GM23338 (cell line): ENCODE results near the gene EPC1. TPM values are rescaled to one million over a fixed set of nuclear protein-coding genes. Genes with fewer than 3 reads are reported as not detected.

Experiments
- ATAC-seq: fragments of 200-7000 bp; cut with Tn5 transposase; 3 replicates; pipeline ENCODE4 v1.9.1; 2020
- DNase-seq: peaks from one replicate; pipeline ENCODE4 v3.0.0-alpha.2; 2015; ENCODE audit warnings: low spot score
- H2AFZ ChIP-seq: fragments of 200-600 bp; sonication (generic); 2 replicates; pipeline ENCODE4 v1.8.0; 2016; ENCODE audit warnings: antibody characterized with exemption, mild to moderate bottlenecking, moderate library complexity
- H3F3A ChIP-seq: fragments of 200-600 bp; sonication (generic); replicated peaks from 2 replicates; pipeline ENCODE4 v1.8.0; 2017; ENCODE audit warnings: antibody characterized with exemption, mixed run types, low read depth
- H3K27ac ChIP-seq: fragments of 200-600 bp; sonication (generic); 2 replicates; pipeline ENCODE4 v1.6.1; 2016; ENCODE audit warnings: low read depth
- H3K27me3 ChIP-seq: fragments of 200-600 bp; sonication (generic); 2 replicates; pipeline ENCODE4 v1.8.0; 2016; ENCODE audit warnings: mild to moderate bottlenecking, mixed run types, moderate library complexity; ENCODE audit not compliant: insufficient read depth
- H3K36me3 ChIP-seq: fragments of 200-600 bp; sonication (generic); 2 replicates; pipeline ENCODE4 v1.8.0; 2016; ENCODE audit warnings: mild to moderate bottlenecking; ENCODE audit not compliant: insufficient read depth
- H3K4me1 ChIP-seq: fragments of 200-600 bp; sonication (generic); 2 replicates; pipeline ENCODE4 v1.8.0; 2016; ENCODE audit warnings: mild to moderate bottlenecking, moderate library complexity; ENCODE audit not compliant: insufficient read depth
- H3K4me2 ChIP-seq: fragments of 200-600 bp; sonication (generic); 2 replicates; pipeline ENCODE4 v1.7.1; 2017; ENCODE audit warnings: mixed run types
- H3K4me3 ChIP-seq: fragments of 200-600 bp; sonication (generic); 2 replicates; pipeline ENCODE4 v1.6.1; 2016; ENCODE audit warnings: mixed run types
- H3K79me2 ChIP-seq: fragments of 200-600 bp; sonication (generic); replicated peaks from 2 replicates; pipeline ENCODE4 v1.8.0; 2017; ENCODE audit warnings: mild to moderate bottlenecking; ENCODE audit not compliant: insufficient read depth
- H3K9me2 ChIP-seq: fragments of 200-600 bp; sonication (generic); 2 replicates; pipeline ENCODE4 v1.8.0; 2017; ENCODE audit not compliant: insufficient read depth
- H4K20me1 ChIP-seq: fragments of 200-600 bp; sonication (generic); replicated peaks from 2 replicates; pipeline ENCODE4 v1.8.0; 2017; ENCODE audit warnings: mild to moderate bottlenecking; ENCODE audit not compliant: insufficient read depth
- H3K27ac Mint-ChIP-seq: 2 replicates; pipeline ENCODE4 v1.8.0; 2020; ENCODE audit warnings: inconsistent platforms, mild to moderate bottlenecking, moderate library complexity, mixed read lengths
- H3K27me3 Mint-ChIP-seq: 3 replicates; pipeline ENCODE4 v1.8.0; 2022; ENCODE audit warnings: low read depth, mild to moderate bottlenecking, moderate library complexity, mixed read lengths, inconsistent platforms; ENCODE audit not compliant: insufficient read depth, poor library complexity
- H3K36me3 Mint-ChIP-seq: 3 replicates; pipeline ENCODE4 v1.8.0; 2021; ENCODE audit warnings: low read depth, mild to moderate bottlenecking, inconsistent platforms, moderate library complexity, mixed read lengths
- H3K4me1 Mint-ChIP-seq: 3 replicates; pipeline ENCODE4 v1.8.0; 2020; ENCODE audit warnings: mild to moderate bottlenecking, inconsistent platforms, mixed read lengths
- H3K4me3 Mint-ChIP-seq: 3 replicates; pipeline ENCODE4 v1.8.0; 2021; ENCODE audit warnings: moderate library complexity, mild to moderate bottlenecking, inconsistent platforms, mixed read lengths
- H3K9me3 Mint-ChIP-seq: 3 replicates; pipeline ENCODE4 v1.8.0; 2020; ENCODE audit warnings: moderate library complexity, mild to moderate bottlenecking, inconsistent platforms, mixed read lengths
- CREB1 ChIP-seq: fragments of 250-450 bp; sonication (Bioruptor Pico); IDR thresholded peaks from 2 replicates; pipeline ENCODE4 v1.5.0; 2020; ENCODE audit warnings: low read depth, mild to moderate bottlenecking, moderate library complexity
- CTCF ChIP-seq, 2 experiments: fragments of 200-600 bp in 1 of 2; sonication (generic) in 1 of 2; conservative IDR thresholded peaks; 2 replicates each; pipeline versions ENCODE4 v1.5.1 to v1.6.1; 2016 to 2017; ENCODE audit warnings: antibody characterized with exemption in 2 of 2, low read depth in 2 of 2, mild to moderate bottlenecking in 2 of 2, moderate library complexity in 1 of 2
- ETS1 ChIP-seq: IDR thresholded peaks from 2 replicates; pipeline ENCODE4 v1.6.1; 2016; ENCODE audit warnings: antibody characterized with exemption
- EZH2 ChIP-seq: fragments of 200-600 bp; sonication (generic); IDR thresholded peaks from one replicate; pipeline ENCODE4 v1.8.0; 2017; ENCODE audit warnings: antibody characterized with exemption, mild to moderate bottlenecking, low read depth; ENCODE audit not compliant: unreplicated experiment
- EZH2phosphoT487 ChIP-seq: fragments of 200-600 bp; sonication (generic); IDR thresholded peaks from one replicate; pipeline ENCODE4 v1.8.1; 2018; ENCODE audit warnings: antibody characterized with exemption; ENCODE audit not compliant: unreplicated experiment
- JUNB ChIP-seq: IDR thresholded peaks from one replicate; pipeline ENCODE4 v1.6.1; 2016; ENCODE audit warnings: antibody characterized with exemption; ENCODE audit not compliant: unreplicated experiment
- NANOG ChIP-seq: IDR thresholded peaks from 2 replicates; pipeline ENCODE4 v1.6.1; 2016; ENCODE audit warnings: antibody characterized with exemption, borderline replicate concordance
- POLR2AphosphoS5 ChIP-seq: IDR thresholded peaks from 2 replicates; pipeline ENCODE4 v1.6.1; 2016; ENCODE audit warnings: antibody characterized with exemption, low read depth
- REST ChIP-seq: IDR thresholded peaks from one replicate; pipeline ENCODE4 v1.6.1; 2018; ENCODE audit warnings: antibody characterized with exemption; ENCODE audit not compliant: unreplicated experiment
- STAT1 ChIP-seq: IDR thresholded peaks from one replicate; pipeline ENCODE4 v1.6.1; 2016; ENCODE audit warnings: antibody characterized with exemption; ENCODE audit not compliant: unreplicated experiment
- ZNF114 ChIP-seq: fragments of 250-450 bp; sonication (Bioruptor Pico); IDR thresholded peaks from 2 replicates; pipeline ENCODE4 v1.5.0; 2020; ENCODE audit warnings: mild to moderate bottlenecking, moderate library complexity
- ZNF331 ChIP-seq: fragments of 250-450 bp; sonication (Bioruptor Pico); IDR thresholded peaks from 2 replicates; pipeline ENCODE4 v1.5.0; 2020; ENCODE audit warnings: low read depth, mild to moderate bottlenecking, moderate library complexity
- polyA plus RNA-seq: library from polyadenylated mRNA; unstranded; fragments of >200 nt; fragmentation: Nextera tagmentation; extraction: Ambion mirVana; gene quantifications from 2 replicates; pipeline ENCODE4 v1.2.1, GENCODE V29; 2016
- total RNA-seq: library from RNA; depleted of rRNA; stranded (reverse); fragments of >200 nt; shearing (Covaris generic); gene quantifications from 2 replicates; pipeline ENCODE4 v1.2.3, GENCODE V29; 2014
- TF ChIP-seq, protein P1 (sequence below): fragments of 250-450 bp; sonication (Bioruptor Pico); IDR thresholded peaks from 2 replicates; pipeline ENCODE4 v1.5.0; 2020; ENCODE audit warnings: mild to moderate bottlenecking, moderate library complexity

EPC1 gene
- total and polyA plus RNA-seq, 2 experiments from 2014 or later = 24.1 to 25.9 TPM

- no peak for ATAC-seq
- Histone ChIP-seq H3K9me2 (no peaks in the 10 kb centered on the region), H3K27ac (no peak overlapping the region), H2AFZ (no peak overlapping the region), H3K36me3 (no peaks in the 10 kb centered on the region), H3K79me2 (peaks cover 100% of the 10 kb centered on the region), H3K4me2 (0 out of 2 replicates have a peak overlapping the region, but pooled peaks have one; percentile 30), H4K20me1 (peaks cover 29% of the 10 kb centered on the region), H3F3A (no peaks in the 10 kb centered on the region), H3K4me1 (peaks cover 61% of the 10 kb centered on the region), H3K4me3 (no peak overlapping the region), H3K27me3 (no peaks in the 10 kb centered on the region)
- Mint-ChIP-seq H3K4me1 (peaks cover 72% of the 10 kb centered on the region), H3K36me3 (peaks cover 7% of the 10 kb centered on the region; the same call in 2 of the 3 replicates), H3K9me3 (no peaks in the 10 kb centered on the region), H3K27me3 (peaks cover 2% of the 10 kb centered on the region), H3K4me3 (no peak overlapping the region), H3K27ac (no peak overlapping the region)
- DNase-seq = no peak
- TF ChIP-seq ETS1 = no peak
- no peak for TF ChIP-seq NANOG
- no peak for TF ChIP-seq EZH2
- TF ChIP-seq POLR2AphosphoS5 = no peak
- TF ChIP-seq ZNF331 (CRISPR knock-in tag) = no peak
- TF ChIP-seq EZH2phosphoT487 = no peak
- TF ChIP-seq JUNB = no peak
- no peak for TF ChIP-seq ZNF114 (CRISPR knock-in tag)
- TF ChIP-seq CREB1 = no peak
- TF ChIP-seq CTCF (conservative IDR thresholded peaks at IDR 0.05; ENCODE audit: low read depth in 2 of 2) = no peak
- no peak for TF ChIP-seq STAT1
- TF ChIP-seq, protein P1, sequence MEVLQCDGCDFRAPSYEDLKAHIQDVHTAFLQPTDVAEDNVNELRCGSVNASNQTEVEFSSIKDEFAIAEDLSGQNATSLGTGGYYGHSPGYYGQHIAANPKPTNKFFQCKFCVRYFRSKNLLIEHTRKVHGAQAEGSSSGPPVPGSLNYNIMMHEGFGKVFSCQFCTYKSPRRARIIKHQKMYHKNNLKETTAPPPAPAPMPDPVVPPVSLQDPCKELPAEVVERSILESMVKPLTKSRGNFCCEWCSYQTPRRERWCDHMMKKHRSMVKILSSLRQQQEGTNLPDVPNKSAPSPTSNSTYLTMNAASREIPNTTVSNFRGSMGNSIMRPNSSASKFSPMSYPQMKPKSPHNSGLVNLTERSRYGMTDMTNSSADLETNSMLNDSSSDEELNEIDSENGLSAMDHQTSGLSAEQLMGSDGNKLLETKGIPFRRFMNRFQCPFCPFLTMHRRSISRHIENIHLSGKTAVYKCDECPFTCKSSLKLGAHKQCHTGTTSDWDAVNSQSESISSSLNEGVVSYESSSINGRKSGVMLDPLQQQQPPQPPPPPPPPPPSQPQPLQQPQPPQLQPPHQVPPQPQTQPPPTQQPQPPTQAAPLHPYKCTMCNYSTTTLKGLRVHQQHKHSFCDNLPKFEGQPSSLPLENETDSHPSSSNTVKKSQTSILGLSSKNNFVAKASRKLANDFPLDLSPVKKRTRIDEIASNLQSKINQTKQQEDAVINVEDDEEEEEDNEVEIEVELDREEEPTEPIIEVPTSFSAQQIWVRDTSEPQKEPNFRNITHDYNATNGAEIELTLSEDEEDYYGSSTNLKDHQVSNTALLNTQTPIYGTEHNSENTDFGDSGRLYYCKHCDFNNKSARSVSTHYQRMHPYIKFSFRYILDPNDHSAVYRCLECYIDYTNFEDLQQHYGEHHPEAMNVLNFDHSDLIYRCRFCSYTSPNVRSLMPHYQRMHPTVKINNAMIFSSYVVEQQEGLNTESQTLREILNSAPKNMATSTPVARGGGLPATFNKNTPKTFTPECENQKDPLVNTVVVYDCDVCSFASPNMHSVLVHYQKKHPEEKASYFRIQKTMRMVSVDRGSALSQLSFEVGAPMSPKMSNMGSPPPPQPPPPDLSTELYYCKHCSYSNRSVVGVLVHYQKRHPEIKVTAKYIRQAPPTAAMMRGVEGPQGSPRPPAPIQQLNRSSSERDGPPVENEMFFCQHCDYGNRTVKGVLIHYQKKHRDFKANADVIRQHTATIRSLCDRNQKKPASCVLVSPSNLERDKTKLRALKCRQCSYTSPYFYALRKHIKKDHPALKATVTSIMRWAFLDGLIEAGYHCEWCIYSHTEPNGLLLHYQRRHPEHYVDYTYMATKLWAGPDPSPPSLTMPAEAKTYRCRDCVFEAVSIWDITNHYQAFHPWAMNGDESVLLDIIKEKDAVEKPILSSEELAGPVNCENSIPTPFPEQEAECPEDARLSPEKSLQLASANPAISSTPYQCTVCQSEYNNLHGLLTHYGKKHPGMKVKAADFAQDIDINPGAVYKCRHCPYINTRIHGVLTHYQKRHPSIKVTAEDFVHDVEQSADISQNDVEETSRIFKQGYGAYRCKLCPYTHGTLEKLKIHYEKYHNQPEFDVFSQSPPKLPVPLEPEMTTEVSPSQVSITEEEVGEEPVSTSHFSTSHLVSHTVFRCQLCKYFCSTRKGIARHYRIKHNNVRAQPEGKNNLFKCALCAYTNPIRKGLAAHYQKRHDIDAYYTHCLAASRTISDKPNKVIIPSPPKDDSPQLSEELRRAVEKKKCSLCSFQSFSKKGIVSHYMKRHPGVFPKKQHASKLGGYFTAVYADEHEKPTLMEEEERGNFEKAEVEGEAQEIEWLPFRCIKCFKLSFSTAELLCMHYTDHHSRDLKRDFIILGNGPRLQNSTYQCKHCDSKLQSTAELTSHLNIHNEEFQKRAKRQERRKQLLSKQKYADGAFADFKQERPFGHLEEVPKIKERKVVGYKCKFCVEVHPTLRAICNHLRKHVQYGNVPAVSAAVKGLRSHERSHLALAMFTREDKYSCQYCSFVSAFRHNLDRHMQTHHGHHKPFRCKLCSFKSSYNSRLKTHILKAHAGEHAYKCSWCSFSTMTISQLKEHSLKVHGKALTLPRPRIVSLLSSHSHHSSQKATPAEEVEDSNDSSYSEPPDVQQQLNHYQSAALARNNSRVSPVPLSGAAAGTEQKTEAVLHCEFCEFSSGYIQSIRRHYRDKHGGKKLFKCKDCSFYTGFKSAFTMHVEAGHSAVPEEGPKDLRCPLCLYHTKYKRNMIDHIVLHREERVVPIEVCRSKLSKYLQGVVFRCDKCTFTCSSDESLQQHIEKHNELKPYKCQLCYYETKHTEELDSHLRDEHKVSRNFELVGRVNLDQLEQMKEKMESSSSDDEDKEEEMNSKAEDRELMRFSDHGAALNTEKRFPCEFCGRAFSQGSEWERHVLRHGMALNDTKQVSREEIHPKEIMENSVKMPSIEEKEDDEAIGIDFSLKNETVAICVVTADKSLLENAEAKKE (CRISPR knock-in tag) = no peak
- no peak for TF ChIP-seq REST
These were observed 17.9 kb downstream of the EPC1 start for GRCh38 chr10:32329061-32329460.
